Large intestine (tissue), 3 donors: ENCODE measurements around the gene COG2. TPM values are rescaled to one million over a fixed set of nuclear protein-coding genes. Genes with fewer than 3 reads are reported as not detected.
"Not testable (repeated sequence)": the region's sequence is repeated elsewhere in the genome, so short reads cannot be mapped to it uniquely, and the experiment has no call there.

Experiments used
- DNase-seq, 2 donors: peaks; one replicate each; pipeline versions ENCODE4 v3.0.0 to v3.0.0-alpha.2; 2013
- H3K27ac ChIP-seq: one replicate; pipeline ENCODE4 v1.5.1; 2013; ENCODE audit warnings: low read length
- H3K27me3 ChIP-seq: 2 replicates; pipeline ENCODE4 v1.6.1; 2013; ENCODE audit warnings: low read length; ENCODE audit not compliant: control insufficient read depth, insufficient read depth
- H3K36me3 ChIP-seq: 2 replicates; pipeline ENCODE4 v1.6.1; 2013; ENCODE audit warnings: low read length; ENCODE audit not compliant: control insufficient read depth, insufficient read depth
- H3K4me1 ChIP-seq: one replicate; pipeline ENCODE4 v1.6.1; 2013; ENCODE audit warnings: low read length; ENCODE audit not compliant: control insufficient read depth, insufficient read depth
- H3K4me3 ChIP-seq: one replicate; pipeline ENCODE4 v1.5.1; 2013; ENCODE audit warnings: low read length
- H3K9me3 ChIP-seq: one replicate; pipeline ENCODE4 v1.6.1; 2013; ENCODE audit warnings: mild to moderate bottlenecking, low read depth, low read length, moderate library complexity; ENCODE audit not compliant: control insufficient read depth
- WGBS: methylation state at CpG from one replicate; pipeline ENCODE4 v1.1.5; 2013; ENCODE audit warnings: low lambda C conversion rate; ENCODE audit not compliant: insufficient coverage; 5-methylcytosine and 5-hydroxymethylcytosine counted together
- polyA plus RNA-seq: library from polyadenylated mRNA; unstranded; fragments of 120-200 nt; gene quantifications from one replicate; pipeline ENCODE4 v1.2.1, GENCODE V29; 2013

Gene COG2
- polyA plus RNA-seq, 1 donor, result 32.7 TPM

DNA sequence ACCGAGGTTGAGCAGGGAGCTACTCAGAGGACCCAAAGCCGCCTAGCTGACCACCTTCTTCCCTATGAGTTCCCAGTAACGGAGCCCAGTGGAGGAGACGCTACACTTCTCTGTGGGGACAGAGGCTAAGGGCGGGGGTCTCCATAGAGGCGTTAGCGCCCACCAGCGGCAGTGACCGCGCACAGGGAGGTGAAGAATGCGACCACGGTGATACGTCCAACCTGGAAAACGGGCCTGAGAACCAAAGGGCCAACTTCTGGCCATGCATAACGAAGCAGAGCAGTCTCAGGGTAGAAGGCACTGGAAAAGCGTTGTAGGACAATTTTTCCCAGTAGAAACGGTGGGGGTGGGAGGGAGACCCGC, 400 bp upstream of the COG2 start:
- no peaks in the 10 kb centered on the region for H3K9me3 ChIP-seq
- no peak overlapping the region for H3K27ac ChIP-seq
- peaks cover under 1% of the 10 kb centered on the region for H3K27me3 ChIP-seq
- 0% methylated on average over 1 of the region's 18 CpGs for WGBS
- no peak for DNase-seq
- H3K4me3 ChIP-seq, result peak overlapping the region; percentile 49
- peaks cover 9% of the 10 kb centered on the region for H3K4me1 ChIP-seq
- peaks cover 8% of the 10 kb centered on the region for H3K36me3 ChIP-seq

GRCh38 chr1:230643908-230644307, 1.6 kb downstream of the COG2 start:
- Histone ChIP-seq H3K27me3 (no peaks in the 10 kb centered on the region), H3K9me3 (no peaks in the 10 kb centered on the region), H3K27ac (peak overlapping the region; percentile 10), H3K36me3 (peaks cover 9% of the 10 kb centered on the region), H3K4me3 (no peak overlapping the region), H3K4me1 (peaks cover 9% of the 10 kb centered on the region)
- 80% methylated on average over 1 of the region's 4 CpGs for WGBS
- DNase-seq, result peak in 1 of 2 donors; percentile 19

- H3K27me3 ChIP-seq, result no peaks in the 10 kb centered on the region
- H3K4me1 ChIP-seq, result peaks cover 6% of the 10 kb centered on the region
- peaks cover 9% of the 10 kb centered on the region for H3K36me3 ChIP-seq
- no CpG with 5 or more reads among the region's 4 CpGs for WGBS
- no peak overlapping the region for H3K27ac ChIP-seq
- DNase-seq, result no peak
- H3K9me3 ChIP-seq, result no peaks in the 10 kb centered on the region
- no peak overlapping the region for H3K4me3 ChIP-seq
Observed at GRCh38 chr1:230646710-230647302, 4.5 kb downstream of the COG2 start.

- H3K9me3 ChIP-seq, result no peaks in the 10 kb centered on the region
- DNase-seq, result no peak
- H3K4me3 ChIP-seq, result no peak overlapping the region
- peaks cover 6% of the 10 kb centered on the region for H3K4me1 ChIP-seq
- WGBS, result no CpG with 5 or more reads among the region's 5 CpGs
- no peaks in the 10 kb centered on the region for H3K27me3 ChIP-seq
- H3K27ac ChIP-seq, result no peak overlapping the region
- peaks cover 9% of the 10 kb centered on the region for H3K36me3 ChIP-seq
Observed at GRCh38 chr1:230647321-230647720, 5.0 kb downstream of the COG2 start.

GRCh38 chr1:230648114-230648513, 5.8 kb downstream of the COG2 start:
- WGBS, result 100% methylated on average over 1 of the region's 3 CpGs

GRCh38 chr1:230650300-230650699, 8.0 kb downstream of the COG2 start:
- Histone ChIP-seq H3K27ac (no peak overlapping the region), H3K9me3 (no peaks in the 10 kb centered on the region), H3K4me1 (no peaks in the 10 kb centered on the region), H3K27me3 (no peaks in the 10 kb centered on the region), H3K36me3 (peaks cover 9% of the 10 kb centered on the region), H3K4me3 (no peak overlapping the region)
- DNase-seq, result no peak
- WGBS, result no CpG with 5 or more reads among the region's 1 CpG

More at GRCh38 chr1:230648114-230648513, 5.8 kb downstream of the COG2 start:
- no peaks in the 10 kb centered on the region for H3K27me3 ChIP-seq
- no peak for DNase-seq
- H3K36me3 ChIP-seq, result peaks cover 9% of the 10 kb centered on the region
- no peaks in the 10 kb centered on the region for H3K9me3 ChIP-seq
- no peak overlapping the region for H3K27ac ChIP-seq
- H3K4me1 ChIP-seq, result peaks cover 6% of the 10 kb centered on the region
- H3K4me3 ChIP-seq, result no peak overlapping the region

GRCh38 chr1:230651235-230651634, 9.0 kb downstream of the COG2 start:
- peaks cover 5% of the 10 kb centered on the region for H3K36me3 ChIP-seq
- H3K27ac ChIP-seq, result no peak overlapping the region
- no peaks in the 10 kb centered on the region for H3K4me1 ChIP-seq
- no peaks in the 10 kb centered on the region for H3K9me3 ChIP-seq
- H3K27me3 ChIP-seq, result no peaks in the 10 kb centered on the region
- H3K4me3 ChIP-seq, result no peak overlapping the region
- no peak for DNase-seq
- WGBS, result no CpG with 5 or more reads among the region's 2 CpGs

DNA sequence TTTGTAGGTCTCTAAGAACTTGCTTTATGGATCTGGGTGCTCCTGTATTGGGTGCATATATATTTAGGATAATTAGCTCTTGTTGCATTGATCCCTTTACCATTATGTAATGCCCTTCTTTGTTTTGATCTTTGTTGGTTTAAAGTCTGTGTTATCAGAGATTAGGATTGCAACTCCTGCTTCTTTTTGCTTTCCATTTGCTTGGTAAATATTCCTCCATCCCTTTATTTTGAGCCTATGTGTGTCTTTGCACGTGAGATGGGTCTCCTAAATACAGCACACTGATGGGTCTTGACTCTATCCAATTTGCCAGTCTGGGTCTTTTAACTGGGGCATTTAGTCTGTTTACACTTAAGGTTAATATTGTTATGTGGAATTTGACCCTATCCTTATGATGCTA, 14.4 kb downstream of the COG2 start:
- H3K4me1 ChIP-seq, H3K9me3 ChIP-seq, H3K4me3 ChIP-seq, H3K27ac ChIP-seq, DNase-seq, H3K27me3 ChIP-seq: not testable (repeated sequence)
- WGBS, result no CpG with 5 or more reads among the region's 1 CpG
- H3K36me3 ChIP-seq, result peaks cover 11% of the 10 kb centered on the region

DNA sequence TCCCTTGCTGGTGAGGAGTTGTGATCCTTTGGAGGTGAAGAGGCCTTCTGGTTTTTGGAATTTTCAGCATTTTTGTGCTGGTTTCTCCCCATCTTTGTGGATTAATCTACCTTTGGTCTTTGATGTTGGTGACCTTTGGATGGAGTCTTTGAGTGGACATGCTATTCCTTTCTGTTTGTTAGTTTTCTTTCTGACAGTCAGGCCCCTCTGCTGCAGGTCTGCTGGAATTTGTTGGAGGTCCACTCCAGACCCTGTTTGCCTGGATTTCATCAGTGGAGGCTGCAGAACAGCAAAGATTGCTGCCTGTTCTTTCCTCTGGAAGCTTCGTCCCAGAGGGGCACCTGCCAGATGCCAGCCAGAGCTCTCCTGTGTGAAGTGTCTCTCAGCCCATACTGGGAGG, 15.8 kb downstream of the COG2 start:
- H3K27ac ChIP-seq, H3K9me3 ChIP-seq, H3K4me3 ChIP-seq, DNase-seq, H3K27me3 ChIP-seq, H3K4me1 ChIP-seq: not testable (repeated sequence)
- peaks cover 14% of the 10 kb centered on the region for H3K36me3 ChIP-seq
- WGBS, result no CpG with 5 or more reads among the region's 1 CpG

GRCh38 chr1:230658691-230659090, 16.4 kb downstream of the COG2 start:
- no peak for DNase-seq
- H3K4me1 ChIP-seq, result no peaks in the 10 kb centered on the region
- peaks cover 14% of the 10 kb centered on the region for H3K36me3 ChIP-seq
- no CpG with 5 or more reads among the region's 2 CpGs for WGBS
- H3K4me3 ChIP-seq, result no peak overlapping the region
- H3K27me3 ChIP-seq, result no peaks in the 10 kb centered on the region
- H3K27ac ChIP-seq, result no peak overlapping the region
- H3K9me3 ChIP-seq, result no peaks in the 10 kb centered on the region

DNA sequence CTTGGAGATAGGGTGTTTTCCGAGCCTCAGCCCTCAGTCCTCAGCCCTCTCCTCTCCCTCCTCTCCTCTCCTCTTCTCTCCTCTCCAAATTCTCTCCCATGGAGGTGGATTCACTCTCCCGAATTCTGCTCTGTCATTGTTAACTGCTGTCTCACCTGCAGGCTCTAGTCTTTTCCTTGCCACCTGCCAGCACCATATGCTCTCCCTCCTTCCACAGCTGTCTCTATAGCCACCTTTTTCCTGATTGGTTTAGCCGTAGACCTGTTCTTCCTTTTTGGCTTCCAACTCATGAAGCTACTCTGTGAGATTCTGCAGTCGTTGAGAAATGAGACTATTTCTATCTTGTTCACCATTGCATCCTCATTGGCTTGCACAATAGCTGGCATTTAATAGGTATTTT, 19.7 kb downstream of the COG2 start:
- Histone ChIP-seq H3K9me3 (no peaks in the 10 kb centered on the region), H3K27me3 (no peaks in the 10 kb centered on the region), H3K4me3 (no peak overlapping the region), H3K4me1 (no peaks in the 10 kb centered on the region), H3K36me3 (peaks cover 40% of the 10 kb centered on the region), H3K27ac (no peak overlapping the region)
- WGBS, result 93% methylated on average over 3 of the region's 4 CpGs
- DNase-seq, result no peak
